PC-3 (cell line): ENCODE data around the gene KCNJ10. TPM values are rescaled to one million over a fixed set of nuclear protein-coding genes. Genes with fewer than 3 reads are reported as not detected.

Experiments used
- ATAC-seq: fragments of 200-7000 bp; cut with Tn5 transposase; 2 replicates; pipeline ENCODE4 v1.9.1; 2020; ENCODE audit warnings: mild to moderate bottlenecking, moderate library complexity
- BruUV-seq: library from RNA; stranded (reverse); fragments of 400-500 nt; replicated peaks from 2 replicates; lab custom pipeline; 2021; lab: Mats Ljungman, UMichigan
- CTCF ChIA-PET: fragments of 300-600 bp; sonication (Branson Sonifier 250); formaldehyde crosslinking; loops from one replicate; lab custom pipeline; 2022; ENCODE audit warnings: antibody characterized with exemption; lab: Charles Lee
- POLR2A ChIA-PET: fragments of 300-600 bp; sonication (Branson Sonifier 250); formaldehyde crosslinking; loops from one replicate; lab custom pipeline; 2022; ENCODE audit warnings: antibody characterized with exemption; ENCODE audit not compliant: unreplicated experiment; lab: Charles Lee
- DNase-seq: peaks from one replicate; pipeline ENCODE4 v3.0.0-alpha.2; 2015
- H2AFZ ChIP-seq: fragments of 300-600 bp; sonication (generic); 2 replicates; pipeline ENCODE4 v1.6.0; 2016; ENCODE audit warnings: antibody characterized with exemption, low read length
- H3F3A ChIP-seq: fragments of 300-600 bp; sonication (generic); one replicate; pipeline ENCODE4 v1.6.0; 2017; ENCODE audit warnings: antibody characterized with exemption, low read length, control low read depth, mild to moderate bottlenecking; ENCODE audit not compliant: unreplicated experiment
- H3K27ac ChIP-seq: fragments of 300-600 bp; sonication (generic); 2 replicates; pipeline ENCODE4 v1.5.1; 2016; ENCODE audit warnings: mild to moderate bottlenecking, low read length
- H3K27me3 ChIP-seq: fragments of 300-600 bp; sonication (generic); 2 replicates; pipeline ENCODE4 v1.6.1; 2016; ENCODE audit warnings: low read length, mixed read lengths
- H3K36me3 ChIP-seq: fragments of 300-600 bp; sonication (generic); 2 replicates; pipeline ENCODE4 v1.6.1; 2016; ENCODE audit warnings: low read depth, mixed run types, low read length, mixed read lengths
- H3K4me1 ChIP-seq: fragments of 300-600 bp; sonication (generic); 2 replicates; pipeline ENCODE4 v1.5.1; 2016; ENCODE audit warnings: low read length; ENCODE audit not compliant: insufficient read depth
- H3K4me2 ChIP-seq: fragments of 300-600 bp; sonication (generic); 2 replicates; pipeline ENCODE4 v1.6.0; 2016; ENCODE audit warnings: low read length
- H3K4me3 ChIP-seq: fragments of 300-600 bp; sonication (generic); 2 replicates; pipeline ENCODE4 v1.5.1; 2016; ENCODE audit warnings: mild to moderate bottlenecking, low read length, mixed read lengths
- H3K79me2 ChIP-seq: fragments of 300-600 bp; sonication (generic); 2 replicates; pipeline ENCODE4 v1.6.1; 2017; ENCODE audit warnings: low read length, mixed read lengths
- H3K9ac ChIP-seq: fragments of 300-600 bp; sonication (generic); 2 replicates; pipeline ENCODE4 v1.6.0; 2016; ENCODE audit warnings: mild to moderate bottlenecking, low read length
- H3K9me2 ChIP-seq: fragments of 300-600 bp; sonication (generic); replicated peaks from 2 replicates; pipeline ENCODE4 v1.6.1; 2016; ENCODE audit warnings: mixed run types, low read length, mixed read lengths
- H3K9me3 ChIP-seq: fragments of 300-600 bp; sonication (generic); 2 replicates; pipeline ENCODE4 v1.6.1; 2016; ENCODE audit warnings: low read length, mixed read lengths
- H4K20me1 ChIP-seq: fragments of 300-600 bp; sonication (generic); 2 replicates; pipeline ENCODE4 v1.6.1; 2016; ENCODE audit warnings: low read length, mixed read lengths
- EZH2 ChIP-seq: fragments of 300-600 bp; sonication (generic); IDR thresholded peaks from one replicate; pipeline ENCODE4 v1.6.1; 2017; ENCODE audit warnings: antibody characterized with exemption, mild to moderate bottlenecking, low read length; ENCODE audit not compliant: unreplicated experiment
- EZH2phosphoT487 ChIP-seq: fragments of 300-600 bp; sonication (generic); IDR thresholded peaks from 2 replicates; pipeline ENCODE4 v1.6.1; 2018; ENCODE audit warnings: mild to moderate bottlenecking, antibody characterized with exemption, low read length, borderline replicate concordance
- intact Hi-C: fragments of 100-400 bp; cut with micrococcal nuclease; formaldehyde crosslinking; loops from 2 replicates; pipeline ENCODE4 v1.9.0; 2023
- total RNA-seq: library from RNA; depleted of rRNA; stranded (reverse); fragments of >200 nt; gene quantifications from 2 replicates; pipeline ENCODE4 v1.2.3, GENCODE V29; 2014
- TF ChIP-seq, protein P1 (sequence below): fragments of 300-600 bp; sonication (generic); conservative IDR thresholded peaks from 2 replicates; pipeline ENCODE4 v1.5.1; 2017; ENCODE audit warnings: antibody characterized with exemption, low read depth, mild to moderate bottlenecking, low read length

The KCNJ10 gene
- total RNA-seq, 1 experiment from 2014 or later: 0.15 TPM

DNA sequence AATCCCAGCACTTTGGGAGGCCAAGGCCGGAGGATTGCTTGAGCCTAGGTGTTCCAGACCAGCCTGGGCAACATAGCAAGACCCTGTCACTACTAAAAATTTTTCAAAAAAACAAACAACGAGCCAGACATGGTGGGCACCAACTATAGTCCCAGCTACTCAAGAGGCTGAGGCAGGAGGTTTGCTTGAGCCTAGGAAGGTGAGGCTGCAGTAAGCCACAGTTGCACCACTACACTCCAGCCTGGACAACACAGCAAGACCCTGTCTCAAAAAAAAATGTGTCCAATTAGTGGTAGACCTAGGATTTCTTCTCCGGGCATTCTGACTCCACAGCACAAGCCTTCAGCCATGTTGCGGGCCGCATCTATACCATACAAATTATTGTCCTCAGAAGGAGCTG, 35.2 kb upstream of the KCNJ10 start:
- intact Hi-C loops: no loop called here
- POLR2A ChIA-PET: no interaction called here

DNA sequence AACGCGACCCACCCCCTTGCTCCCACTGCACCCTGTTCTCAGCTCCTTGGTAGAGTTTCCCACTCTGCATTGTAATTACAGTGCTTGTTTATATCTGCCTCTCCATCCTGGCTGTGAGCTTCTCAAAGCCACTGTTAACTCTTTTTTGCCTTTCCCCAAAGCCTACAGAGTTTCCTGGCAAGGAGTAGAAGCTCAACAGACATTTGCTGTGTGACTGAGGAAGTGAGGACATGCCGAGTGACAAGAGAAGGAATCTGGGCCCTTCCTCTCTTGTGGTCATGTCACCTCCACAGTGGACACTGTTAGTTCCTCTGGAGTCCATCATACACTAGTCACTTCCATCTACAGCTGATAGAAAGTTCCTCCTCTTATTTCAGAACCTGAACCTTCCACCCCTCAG, 34.5 kb upstream of the KCNJ10 start:
- Histone ChIP-seq H3K9ac (no peak overlapping the region), H3F3A (no peaks in the 10 kb centered on the region), H3K4me3 (no peak overlapping the region), H3K4me2 (no peak overlapping the region), H3K4me1 (peaks cover 11% of the 10 kb centered on the region), H3K27me3 (no peaks in the 10 kb centered on the region), H3K27ac (no peak overlapping the region), H3K9me2 (no peaks in the 10 kb centered on the region), H3K9me3 (no peaks in the 10 kb centered on the region), H3K79me2 (no peaks in the 10 kb centered on the region), H2AFZ (no peak overlapping the region), H4K20me1 (no peaks in the 10 kb centered on the region), H3K36me3 (no peaks in the 10 kb centered on the region)
- intact Hi-C loops: no loop called here
- no TSS peak for BruUV-seq
- ChIA-PET POLR2A (no interaction called here), CTCF (interaction anchor here (1.1 to 3.5 kb wide), 2 partner anchors 89 to 148 kb away, joined by 6 to 20 read pairs; no protein-coding TSS in a partner anchor)
- ATAC-seq: no peak
- TF ChIP-seq, protein P1, sequence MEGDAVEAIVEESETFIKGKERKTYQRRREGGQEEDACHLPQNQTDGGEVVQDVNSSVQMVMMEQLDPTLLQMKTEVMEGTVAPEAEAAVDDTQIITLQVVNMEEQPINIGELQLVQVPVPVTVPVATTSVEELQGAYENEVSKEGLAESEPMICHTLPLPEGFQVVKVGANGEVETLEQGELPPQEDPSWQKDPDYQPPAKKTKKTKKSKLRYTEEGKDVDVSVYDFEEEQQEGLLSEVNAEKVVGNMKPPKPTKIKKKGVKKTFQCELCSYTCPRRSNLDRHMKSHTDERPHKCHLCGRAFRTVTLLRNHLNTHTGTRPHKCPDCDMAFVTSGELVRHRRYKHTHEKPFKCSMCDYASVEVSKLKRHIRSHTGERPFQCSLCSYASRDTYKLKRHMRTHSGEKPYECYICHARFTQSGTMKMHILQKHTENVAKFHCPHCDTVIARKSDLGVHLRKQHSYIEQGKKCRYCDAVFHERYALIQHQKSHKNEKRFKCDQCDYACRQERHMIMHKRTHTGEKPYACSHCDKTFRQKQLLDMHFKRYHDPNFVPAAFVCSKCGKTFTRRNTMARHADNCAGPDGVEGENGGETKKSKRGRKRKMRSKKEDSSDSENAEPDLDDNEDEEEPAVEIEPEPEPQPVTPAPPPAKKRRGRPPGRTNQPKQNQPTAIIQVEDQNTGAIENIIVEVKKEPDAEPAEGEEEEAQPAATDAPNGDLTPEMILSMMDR: no peak
- TF ChIP-seq EZH2 (no peak), EZH2phosphoT487 (no peak)
- DNase-seq: no peak

More for the DNA sequence above, 35.2 kb upstream of the KCNJ10 start:
- no TSS peak for BruUV-seq
- Histone ChIP-seq H3K4me2 (no peak overlapping the region), H3K27ac (no peak overlapping the region), H3K4me3 (no peak overlapping the region), H3K27me3 (no peaks in the 10 kb centered on the region), H3K9me3 (no peaks in the 10 kb centered on the region), H3F3A (no peaks in the 10 kb centered on the region), H2AFZ (no peak overlapping the region), H3K36me3 (no peaks in the 10 kb centered on the region), H3K4me1 (peaks cover 17% of the 10 kb centered on the region), H4K20me1 (no peaks in the 10 kb centered on the region), H3K9me2 (no peaks in the 10 kb centered on the region), H3K9ac (no peak overlapping the region), H3K79me2 (no peaks in the 10 kb centered on the region)
- TF ChIP-seq, protein P1: no peak
- TF ChIP-seq EZH2 (no peak), EZH2phosphoT487 (no peak)
- CTCF ChIA-PET: interaction anchor here (0.6 to 1.1 kb wide), 2 partner anchors 17 to 88 kb away, joined by 4 to 6 read pairs; no protein-coding TSS in a partner anchor
- no peak for ATAC-seq
- no peak for DNase-seq

GRCh38 chr1:160103658-160104408, 33.9 kb upstream of the KCNJ10 start:
- DNase-seq (no peak), ATAC-seq (no peak)
- H3K9me2 ChIP-seq: no peaks in the 10 kb centered on the region
- no peaks in the 10 kb centered on the region for H3F3A ChIP-seq
- H4K20me1 ChIP-seq: no peaks in the 10 kb centered on the region
- H3K36me3 ChIP-seq: no peaks in the 10 kb centered on the region
- CTCF ChIA-PET: interaction anchor here (0.9 to 3.5 kb wide), 3 partner anchors 90 to 148 kb away, joined by 3 to 20 read pairs (median 6); no protein-coding TSS in a partner anchor
- TF ChIP-seq EZH2phosphoT487 (no peak), EZH2 (no peak)
- TF ChIP-seq, protein P1: no peak
- no peak overlapping the region for H3K4me2 ChIP-seq
- no peaks in the 10 kb centered on the region for H3K9me3 ChIP-seq
- H3K9ac ChIP-seq: no peak overlapping the region
- H2AFZ ChIP-seq: no peak overlapping the region
- H3K4me1 ChIP-seq: peaks cover 12% of the 10 kb centered on the region
- BruUV-seq: no TSS peak
- POLR2A ChIA-PET: no interaction called here
- H3K27ac ChIP-seq: no peak overlapping the region
- intact Hi-C loops: no loop called here
- H3K27me3 ChIP-seq: no peaks in the 10 kb centered on the region
- no peak overlapping the region for H3K4me3 ChIP-seq
- H3K79me2 ChIP-seq: no peaks in the 10 kb centered on the region
